ENCODE results near the gene LINGO3. TPM values are rescaled to one million over a fixed set of nuclear protein-coding genes. Genes with fewer than 3 reads are reported as not detected.

LINGO3 gene
- total RNA-seq, 4 donors from 2014 or later = not detected

DNA sequence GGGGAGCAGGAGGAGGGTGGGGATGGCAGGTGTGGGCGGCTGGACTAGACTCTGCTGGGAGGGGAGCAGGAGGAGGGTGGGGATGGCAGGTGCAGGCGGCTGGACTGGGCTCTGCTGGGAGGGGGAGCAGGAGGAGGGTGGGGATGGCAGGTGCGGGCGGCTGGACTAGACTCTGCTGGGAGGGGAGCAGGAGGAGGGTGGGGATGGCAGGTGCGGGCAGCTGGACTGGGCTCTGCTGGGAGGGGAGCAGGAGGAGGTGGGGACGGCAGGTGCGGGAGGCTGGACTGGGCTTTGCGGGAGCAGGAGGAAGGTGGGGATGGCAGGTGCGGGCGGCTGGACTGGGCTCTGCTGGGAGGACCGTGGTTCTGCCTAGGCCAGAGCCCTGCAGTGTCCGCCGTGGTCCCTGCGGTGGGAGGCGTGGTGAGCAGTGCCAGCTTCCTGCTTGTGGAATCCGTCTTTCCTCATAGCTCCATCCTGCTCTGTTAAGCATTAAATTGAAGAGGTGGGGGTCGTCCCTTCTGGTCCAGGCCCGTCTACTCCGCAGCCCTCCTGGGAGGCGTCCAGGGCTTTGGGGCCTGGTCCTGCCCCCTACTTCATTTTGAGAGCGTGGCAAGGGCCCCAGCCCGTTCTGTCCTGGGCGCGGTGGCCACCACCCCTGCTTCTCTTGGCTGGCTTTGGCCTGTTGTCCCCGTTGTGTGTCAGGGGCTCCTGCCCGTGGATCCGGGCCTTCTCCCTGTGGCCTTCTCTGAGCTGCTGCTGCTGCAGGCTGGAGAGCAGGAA is 25.3 kb upstream of the LINGO3 start:
- Histone ChIP-seq H3K27ac (no peak overlapping the region), H3K27me3 (no peaks in the 10 kb centered on the region), H3K4me3 (no peak overlapping the region), H3K36me3 (no peaks in the 10 kb centered on the region), H3K9me3 (no peaks in the 10 kb centered on the region), H3K4me1 (peaks cover 0 to 13% of the 10 kb centered on the region in 2 donors)
- intact Hi-C loops (cut with DNase I; ENCODE audit: low total_unique reads) = no loop called here
- TF ChIP-seq POLR2A (IDR thresholded peaks at IDR 0.05) = no peak
- TF ChIP-seq, protein P1, sequence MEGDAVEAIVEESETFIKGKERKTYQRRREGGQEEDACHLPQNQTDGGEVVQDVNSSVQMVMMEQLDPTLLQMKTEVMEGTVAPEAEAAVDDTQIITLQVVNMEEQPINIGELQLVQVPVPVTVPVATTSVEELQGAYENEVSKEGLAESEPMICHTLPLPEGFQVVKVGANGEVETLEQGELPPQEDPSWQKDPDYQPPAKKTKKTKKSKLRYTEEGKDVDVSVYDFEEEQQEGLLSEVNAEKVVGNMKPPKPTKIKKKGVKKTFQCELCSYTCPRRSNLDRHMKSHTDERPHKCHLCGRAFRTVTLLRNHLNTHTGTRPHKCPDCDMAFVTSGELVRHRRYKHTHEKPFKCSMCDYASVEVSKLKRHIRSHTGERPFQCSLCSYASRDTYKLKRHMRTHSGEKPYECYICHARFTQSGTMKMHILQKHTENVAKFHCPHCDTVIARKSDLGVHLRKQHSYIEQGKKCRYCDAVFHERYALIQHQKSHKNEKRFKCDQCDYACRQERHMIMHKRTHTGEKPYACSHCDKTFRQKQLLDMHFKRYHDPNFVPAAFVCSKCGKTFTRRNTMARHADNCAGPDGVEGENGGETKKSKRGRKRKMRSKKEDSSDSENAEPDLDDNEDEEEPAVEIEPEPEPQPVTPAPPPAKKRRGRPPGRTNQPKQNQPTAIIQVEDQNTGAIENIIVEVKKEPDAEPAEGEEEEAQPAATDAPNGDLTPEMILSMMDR (IDR thresholded peaks at IDR 0.05) = no peak
- no peak for DNase-seq

DNA sequence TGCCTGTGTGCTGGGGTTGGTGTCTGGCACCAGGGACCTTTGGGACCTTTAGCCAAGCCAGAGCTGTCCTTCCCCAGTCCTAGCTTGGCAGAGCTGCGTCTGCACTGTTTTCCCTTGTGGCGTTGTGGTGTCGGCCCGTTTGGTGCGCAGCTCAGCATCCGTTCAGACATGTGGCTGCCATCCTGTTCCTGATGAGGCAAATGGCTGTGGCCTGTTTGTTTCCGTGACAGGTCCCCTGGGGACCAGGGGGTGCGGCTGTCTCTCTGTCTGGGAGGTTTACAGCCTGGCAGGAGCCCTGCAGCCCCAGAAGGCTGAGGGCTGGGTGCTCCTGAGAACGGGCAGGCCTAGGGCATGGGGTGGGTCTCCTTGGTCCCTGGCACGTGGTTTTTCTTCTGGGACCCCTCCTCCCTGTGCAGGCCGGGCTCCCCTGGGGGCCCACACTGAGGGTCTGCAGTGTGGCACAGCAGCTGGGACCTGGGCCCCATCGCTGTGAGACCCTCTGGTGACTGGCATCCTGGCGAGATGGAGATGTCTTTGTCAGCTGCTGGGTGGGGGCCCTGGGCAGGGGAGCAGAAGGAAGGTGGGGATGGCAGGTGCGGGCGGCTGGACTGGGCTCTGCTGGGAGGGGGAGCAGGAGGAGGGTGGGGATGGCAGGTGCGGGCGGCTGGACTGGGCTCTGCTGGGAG is 24.5 kb upstream of the LINGO3 start:
- H3K27me3 ChIP-seq = no peaks in the 10 kb centered on the region
- H3K4me1 ChIP-seq = peaks cover 0 to 17% of the 10 kb centered on the region in 2 donors
- TF ChIP-seq, protein P1 (IDR thresholded peaks at IDR 0.05) = no peak
- TF ChIP-seq POLR2A (IDR thresholded peaks at IDR 0.05) = no peak
- intact Hi-C loops (cut with DNase I; ENCODE audit: low total_unique reads) = no loop called here
- H3K27ac ChIP-seq = no peak overlapping the region
- DNase-seq = no peak
- H3K36me3 ChIP-seq = no peaks in the 10 kb centered on the region
- H3K4me3 ChIP-seq = no peak overlapping the region
- H3K9me3 ChIP-seq = no peaks in the 10 kb centered on the region

DNA sequence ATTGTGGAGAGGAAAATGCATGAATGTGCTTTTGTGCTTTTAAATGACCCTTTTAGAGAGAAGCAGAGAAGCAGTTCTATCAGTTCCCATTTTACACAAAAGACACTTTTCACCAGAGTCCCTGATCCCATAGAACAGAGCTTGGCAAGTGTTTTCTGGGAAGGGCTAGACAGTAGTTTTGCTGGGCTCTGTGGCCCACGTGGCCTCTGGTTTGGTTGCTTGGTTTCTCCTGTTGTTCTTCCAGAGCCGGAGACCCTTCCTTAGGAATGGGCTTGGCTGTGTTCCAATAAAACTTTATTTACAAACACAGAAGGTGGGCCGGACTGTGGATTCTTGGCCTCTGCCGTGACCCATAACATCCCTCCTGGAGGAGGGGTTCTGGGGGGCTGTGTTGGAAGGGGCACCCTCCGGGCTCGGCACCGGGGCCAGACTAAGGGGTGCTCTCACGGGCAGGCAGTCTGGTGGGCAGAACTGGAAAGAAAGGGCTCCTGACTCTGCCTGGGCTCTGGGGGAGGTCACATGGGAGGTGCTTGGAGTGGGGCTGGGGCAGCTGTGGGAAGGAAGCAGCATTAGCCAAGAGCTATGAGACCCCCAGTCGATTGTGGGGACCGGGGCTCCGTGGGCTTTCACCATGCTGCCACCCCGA is 23.8 kb upstream of the LINGO3 start:
- H3K9me3 ChIP-seq = no peaks in the 10 kb centered on the region
- no peaks in the 10 kb centered on the region for H3K36me3 ChIP-seq
- intact Hi-C loops (cut with DNase I; ENCODE audit: low total_unique reads) = no loop called here
- no peak overlapping the region for H3K4me3 ChIP-seq
- H3K27me3 ChIP-seq = no peaks in the 10 kb centered on the region
- H3K27ac ChIP-seq = no peak overlapping the region
- TF ChIP-seq, protein P1 (IDR thresholded peaks at IDR 0.05) = no peak
- TF ChIP-seq POLR2A (IDR thresholded peaks at IDR 0.05) = no peak
- no peak for DNase-seq
- peaks cover 0 to 24% of the 10 kb centered on the region in 2 donors for H3K4me1 ChIP-seq

DNA sequence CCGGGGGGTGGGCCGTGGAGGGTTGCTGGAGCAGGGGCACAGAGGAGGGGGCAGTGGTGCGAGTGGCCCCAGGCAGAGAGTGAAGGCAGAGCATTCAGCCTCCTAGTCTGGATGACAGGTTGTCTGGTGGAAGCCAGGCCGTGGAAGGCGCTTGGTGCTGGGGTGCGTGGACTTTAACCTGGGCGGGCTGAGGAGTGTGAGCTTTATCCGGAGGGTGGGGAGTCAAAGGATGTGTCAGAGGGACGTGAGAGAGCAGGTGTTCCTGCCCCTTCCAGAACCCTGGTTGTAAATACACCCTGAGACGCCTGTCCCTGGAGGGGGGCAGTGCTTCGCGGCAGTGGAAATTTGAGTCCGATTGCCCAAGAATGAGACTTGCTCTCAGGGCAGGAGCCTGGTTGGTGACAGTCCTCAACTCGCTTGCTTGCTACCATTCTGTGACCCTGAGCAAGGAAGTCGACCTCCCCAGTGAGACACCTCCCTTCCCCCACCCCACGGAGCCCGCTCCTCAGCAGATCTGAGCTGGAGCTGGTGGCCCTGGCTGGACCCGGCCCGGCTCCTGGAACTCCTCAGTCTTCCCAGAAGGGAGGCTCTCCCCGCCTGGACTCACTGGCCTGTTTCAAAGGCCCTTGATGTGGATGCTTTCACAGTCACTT is 22.8 kb upstream of the LINGO3 start:
- Histone ChIP-seq H3K36me3 (no peaks in the 10 kb centered on the region), H3K27ac (no peak overlapping the region), H3K27me3 (no peaks in the 10 kb centered on the region), H3K4me3 (no peak overlapping the region), H3K4me1 (peaks cover 0 to 24% of the 10 kb centered on the region in 2 donors), H3K9me3 (no peaks in the 10 kb centered on the region)
- no peak for DNase-seq
- intact Hi-C loops (cut with DNase I; ENCODE audit: low total_unique reads) = no loop called here
- TF ChIP-seq POLR2A (IDR thresholded peaks at IDR 0.05) = no peak
- TF ChIP-seq, protein P1 (IDR thresholded peaks at IDR 0.05) = no peak
